ENCODE measurements around the gene ALDH1A3.

ALDH1A3 gene

GRCh38 chr15:100881573-100882336 lies 2.1 kb downstream of the ALDH1A3 start:
- ATAC-seq = no peak
- TF ChIP-seq TSHZ2 (CRISPR knock-in tag; IDR thresholded peaks at IDR 0.05) (no peak), ESRRG (CRISPR knock-in tag; IDR thresholded peaks at IDR 0.05) (no peak), ZNF8 (CRISPR knock-in tag; IDR thresholded peaks at IDR 0.05) (no peak), ZNF70 (CRISPR knock-in tag; IDR thresholded peaks at IDR 0.05) (no peak), CREB5 (CRISPR knock-in tag; IDR thresholded peaks at IDR 0.05; ENCODE audit: low read depth) (no peak), SNAI2 (CRISPR knock-in tag; IDR thresholded peaks at IDR 0.05) (no peak), ZFP30 (CRISPR knock-in tag; IDR thresholded peaks at IDR 0.05) (no peak)

- no peak for TF ChIP-seq RARB (CRISPR knock-in tag; IDR thresholded peaks at IDR 0.05)
- TF ChIP-seq ISL1 (CRISPR knock-in tag; IDR thresholded peaks at IDR 0.05) = no peak
- no peak for TF ChIP-seq ESRRG (CRISPR knock-in tag; IDR thresholded peaks at IDR 0.05)
- TF ChIP-seq SNAI2 (CRISPR knock-in tag; IDR thresholded peaks at IDR 0.05) = no peak
- no peak for TF ChIP-seq ZNF565 (CRISPR knock-in tag; conservative IDR thresholded peaks at IDR 0.05; ENCODE audit: low read depth)
- TF ChIP-seq ZFP3 (CRISPR knock-in tag; IDR thresholded peaks at IDR 0.05) = no peak
- no peak for TF ChIP-seq ZFP30 (CRISPR knock-in tag; IDR thresholded peaks at IDR 0.05)
- no peak for TF ChIP-seq PPARA (CRISPR knock-in tag; IDR thresholded peaks at IDR 0.05; ENCODE audit: borderline replicate concordance)
- no peak for TF ChIP-seq TCF4 (CRISPR knock-in tag; IDR thresholded peaks at IDR 0.05; ENCODE audit: borderline replicate concordance)
- TF ChIP-seq TSHZ2 (CRISPR knock-in tag; IDR thresholded peaks at IDR 0.05) = no peak
- no peak for TF ChIP-seq ZNF70 (CRISPR knock-in tag; IDR thresholded peaks at IDR 0.05)
- TF ChIP-seq TOX (CRISPR knock-in tag; IDR thresholded peaks at IDR 0.05; ENCODE audit: borderline replicate concordance) = no peak
- TF ChIP-seq PATZ1 (CRISPR knock-in tag; IDR thresholded peaks at IDR 0.05; ENCODE audit: borderline replicate concordance) = no peak
- TF ChIP-seq POU6F1 (CRISPR knock-in tag; IDR thresholded peaks at IDR 0.05; ENCODE audit: borderline replicate concordance, low read depth) = no peak
- TF ChIP-seq ZNF8 (CRISPR knock-in tag; IDR thresholded peaks at IDR 0.05) = no peak
- no peak for TF ChIP-seq CSRNP3 (CRISPR knock-in tag; IDR thresholded peaks at IDR 0.05)
- no peak for TF ChIP-seq OSR1 (CRISPR knock-in tag; IDR thresholded peaks at IDR 0.05)
- TF ChIP-seq GLIS3 (CRISPR knock-in tag; IDR thresholded peaks at IDR 0.05) = no peak
- TF ChIP-seq CSDC2 (CRISPR knock-in tag; IDR thresholded peaks at IDR 0.05) = no peak
- no peak for TF ChIP-seq ARNTL (CRISPR knock-in tag; IDR thresholded peaks at IDR 0.05; ENCODE audit: borderline replicate concordance, low read depth)
- no peak for ATAC-seq
Observed at GRCh38 chr15:100885116-100885515, 5.5 kb downstream of the ALDH1A3 start.
